ENCODE measurements around the gene LAMA2.

DNA sequence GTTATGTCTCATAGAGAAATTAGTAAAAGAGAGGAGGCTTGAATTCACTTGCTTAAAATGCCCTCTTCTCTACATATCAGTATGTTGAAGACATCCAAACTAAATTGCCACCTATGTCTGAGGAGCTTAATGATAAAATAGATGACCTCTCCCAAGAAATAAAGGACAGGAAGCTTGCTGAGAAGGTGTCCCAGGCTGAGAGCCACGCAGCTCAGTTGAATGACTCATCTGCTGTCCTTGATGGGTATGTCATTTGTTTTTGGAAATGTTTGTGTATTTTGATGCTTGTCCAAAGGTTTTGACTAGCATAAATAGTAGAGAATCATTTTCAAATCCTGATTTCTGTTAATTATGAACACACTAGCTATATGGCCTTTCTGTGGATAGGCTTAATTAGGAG, 519.3 kb downstream of the LAMA2 start:
- TF ChIP-seq, protein P1, sequence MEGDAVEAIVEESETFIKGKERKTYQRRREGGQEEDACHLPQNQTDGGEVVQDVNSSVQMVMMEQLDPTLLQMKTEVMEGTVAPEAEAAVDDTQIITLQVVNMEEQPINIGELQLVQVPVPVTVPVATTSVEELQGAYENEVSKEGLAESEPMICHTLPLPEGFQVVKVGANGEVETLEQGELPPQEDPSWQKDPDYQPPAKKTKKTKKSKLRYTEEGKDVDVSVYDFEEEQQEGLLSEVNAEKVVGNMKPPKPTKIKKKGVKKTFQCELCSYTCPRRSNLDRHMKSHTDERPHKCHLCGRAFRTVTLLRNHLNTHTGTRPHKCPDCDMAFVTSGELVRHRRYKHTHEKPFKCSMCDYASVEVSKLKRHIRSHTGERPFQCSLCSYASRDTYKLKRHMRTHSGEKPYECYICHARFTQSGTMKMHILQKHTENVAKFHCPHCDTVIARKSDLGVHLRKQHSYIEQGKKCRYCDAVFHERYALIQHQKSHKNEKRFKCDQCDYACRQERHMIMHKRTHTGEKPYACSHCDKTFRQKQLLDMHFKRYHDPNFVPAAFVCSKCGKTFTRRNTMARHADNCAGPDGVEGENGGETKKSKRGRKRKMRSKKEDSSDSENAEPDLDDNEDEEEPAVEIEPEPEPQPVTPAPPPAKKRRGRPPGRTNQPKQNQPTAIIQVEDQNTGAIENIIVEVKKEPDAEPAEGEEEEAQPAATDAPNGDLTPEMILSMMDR (IDR thresholded peaks at IDR 0.05; ENCODE audit: low read depth, low read length) = no peak
- TF ChIP-seq POLR2A (IDR thresholded peaks at IDR 0.05; ENCODE audit: extremely low read depth, insufficient read length) (no peak), MYC (IDR thresholded peaks at IDR 0.05; ENCODE audit: low read depth, low read length) (no peak)
- TF ChIP-seq, protein P2, sequence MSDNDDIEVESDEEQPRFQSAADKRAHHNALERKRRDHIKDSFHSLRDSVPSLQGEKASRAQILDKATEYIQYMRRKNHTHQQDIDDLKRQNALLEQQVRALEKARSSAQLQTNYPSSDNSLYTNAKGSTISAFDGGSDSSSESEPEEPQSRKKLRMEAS (IDR thresholded peaks at IDR 0.05; ENCODE audit: low read depth, low read length) = no peak

Data from NB4 (cell line).